IMR-90 (cell line): ENCODE results near the gene NR5A1. TPM values are rescaled to one million over a fixed set of nuclear protein-coding genes. Genes with fewer than 3 reads are reported as not detected.

Experiments
- ATAC-seq: fragments of 200-7000 bp; cut with Tn5 transposase; 2 replicates; pipeline ENCODE4 v1.9.1; 2020; ENCODE audit warnings: low read depth, mild to moderate bottlenecking, moderate library complexity
- BruUV-seq: library from RNA; stranded (reverse); fragments of 400-500 nt; replicated peaks from 2 replicates; lab custom pipeline; 2021; lab: Mats Ljungman, UMichigan
- CTCF ChIA-PET: fragments of 300-600 bp; formaldehyde crosslinking; extraction: SDS; loops from one replicate; lab custom pipeline; 2021; ENCODE audit warnings: antibody characterized with exemption; lab: Yijun Ruan, JAX
- POLR2A ChIA-PET: fragments of 300-600 bp; sonication (Branson Sonifier 250); formaldehyde crosslinking; loops from one replicate; lab custom pipeline; 2022; ENCODE audit warnings: antibody characterized with exemption; ENCODE audit not compliant: unreplicated experiment; lab: Charles Lee
- DNase-seq: peaks from one replicate; pipeline ENCODE4 v3.0.0; 2013
- H2AFZ ChIP-seq: replicated peaks from 2 replicates; pipeline ENCODE3; 2013; ENCODE audit warnings: low read length, mild to moderate bottlenecking; ENCODE audit not compliant: poor library complexity
- H2AK5ac ChIP-seq: 2 replicates; pipeline ENCODE4 v1.6.1; 2013; ENCODE audit warnings: low read depth, low read length, inconsistent platforms
- H2AK9ac ChIP-seq: replicated peaks from 2 replicates; pipeline ENCODE3; 2013; ENCODE audit warnings: mild to moderate bottlenecking, low read depth, low read length, moderate library complexity; ENCODE audit not compliant: poor library complexity
- H2BK120ac ChIP-seq: 2 replicates; pipeline ENCODE4 v1.6.1; 2013; ENCODE audit warnings: low read depth, low read length, inconsistent platforms
- H2BK15ac ChIP-seq: 3 replicates; pipeline ENCODE4 v1.6.1; 2013; ENCODE audit warnings: low read depth, low read length, inconsistent platforms
- H2BK20ac ChIP-seq: 2 replicates; pipeline ENCODE4 v1.6.1; 2013; ENCODE audit warnings: low read depth, mild to moderate bottlenecking, inconsistent platforms, low read length, moderate library complexity
- H2BK5ac ChIP-seq: 2 replicates; pipeline ENCODE4 v1.6.1; 2013; ENCODE audit warnings: mild to moderate bottlenecking, low read depth, low read length, inconsistent platforms; ENCODE audit not compliant: poor library complexity, severe bottlenecking
- H3K14ac ChIP-seq: replicated peaks from 2 replicates; pipeline ENCODE4 v1.6.1; 2013; ENCODE audit warnings: low read depth, low read length, inconsistent platforms
- H3K18ac ChIP-seq: 2 replicates; pipeline ENCODE4 v1.6.1; 2013; ENCODE audit warnings: low read depth, low read length, control low read depth
- H3K23ac ChIP-seq: 2 replicates; pipeline ENCODE4 v1.6.1; 2013; ENCODE audit warnings: low read depth, low read length, inconsistent platforms
- H3K27ac ChIP-seq: 2 replicates; pipeline ENCODE4 v1.5.1; 2013; ENCODE audit warnings: mild to moderate bottlenecking, control low read depth, low read length; ENCODE audit not compliant: insufficient read depth
- H3K27me3 ChIP-seq: 2 replicates; pipeline ENCODE4 v1.6.1; 2013; ENCODE audit warnings: low read length; ENCODE audit not compliant: control insufficient read depth, insufficient read depth
- H3K36me3 ChIP-seq: 2 replicates; pipeline ENCODE4 v1.6.1; 2013; ENCODE audit warnings: low read length, mixed read lengths; ENCODE audit not compliant: control insufficient read depth, insufficient read depth
- H3K4ac ChIP-seq: 2 replicates; pipeline ENCODE4 v1.6.1; 2013; ENCODE audit warnings: low read depth, low read length, inconsistent platforms
- H3K4me1 ChIP-seq: 2 replicates; pipeline ENCODE4 v1.6.1; 2013; ENCODE audit warnings: low read length, mixed read lengths; ENCODE audit not compliant: control insufficient read depth, insufficient read depth
- H3K4me2 ChIP-seq: 2 replicates; pipeline ENCODE4 v1.6.1; 2013; ENCODE audit warnings: low read depth, mild to moderate bottlenecking, control low read depth, low read length, moderate library complexity
- H3K4me3 ChIP-seq: 2 replicates; pipeline ENCODE4 v1.5.1; 2013; ENCODE audit warnings: low read depth, mild to moderate bottlenecking, control low read depth, low read length, moderate library complexity; ENCODE audit not compliant: insufficient read depth
- H3K56ac ChIP-seq: 2 replicates; pipeline ENCODE4 v1.6.1; 2013; ENCODE audit warnings: low read length, inconsistent platforms; ENCODE audit not compliant: insufficient read depth; ENCODE audit errors: extremely low read depth
- H3K79me1 ChIP-seq, 2 experiments: 2 replicates each; pipeline ENCODE4 v1.6.1; 2013; ENCODE audit warnings: low read length in 2 of 2, inconsistent platforms in 1 of 2, low read depth in 1 of 2
- H3K9ac ChIP-seq: 2 replicates; pipeline ENCODE4 v1.6.1; 2013; ENCODE audit warnings: low read depth, low read length, control low read depth
- H3K9me1 ChIP-seq: 2 replicates; pipeline ENCODE4 v1.6.1; 2013; ENCODE audit warnings: low read length, inconsistent platforms; ENCODE audit not compliant: insufficient read depth
- H3K9me3 ChIP-seq: 2 replicates; pipeline ENCODE4 v1.6.1; 2013; ENCODE audit warnings: low read length; ENCODE audit not compliant: control insufficient read depth, insufficient read depth
- H4K20me1 ChIP-seq: 2 replicates; pipeline ENCODE4 v1.6.1; 2013; ENCODE audit warnings: low read length, inconsistent platforms; ENCODE audit not compliant: insufficient read depth
- H4K5ac ChIP-seq: 2 replicates; pipeline ENCODE4 v1.6.1; 2013; ENCODE audit warnings: mild to moderate bottlenecking, low read depth, low read length, control low read depth
- H4K8ac ChIP-seq, 2 experiments: 2 replicates each; pipeline ENCODE4 v1.6.1; 2013; ENCODE audit warnings: low read depth in 2 of 2, low read length in 2 of 2, control low read depth in 1 of 2, inconsistent platforms in 1 of 2
- H4K91ac ChIP-seq: 2 replicates; pipeline ENCODE4 v1.6.1; 2013; ENCODE audit warnings: low read depth, low read length, inconsistent platforms; ENCODE audit not compliant: insufficient read depth
- BHLHE40 ChIP-seq: fragments of 150-350 bp; IDR thresholded peaks from 2 replicates; pipeline ENCODE4 v1.6.1; 2016; ENCODE audit warnings: mild to moderate bottlenecking, low read depth, low read length
- CHD1 ChIP-seq: IDR thresholded peaks from 2 replicates; pipeline ENCODE4 v1.6.1; 2012; ENCODE audit warnings: low read depth, low read length, improper control_type of control experiment
- FOS ChIP-seq: fragments of 150-350 bp; IDR thresholded peaks from 2 replicates; pipeline ENCODE4 v1.6.1; 2016; ENCODE audit warnings: low read depth, low read length
- MAZ ChIP-seq: IDR thresholded peaks from 2 replicates; pipeline ENCODE4 v1.6.1; 2012; ENCODE audit warnings: low read depth, mild to moderate bottlenecking, low read length, improper control_type of control experiment, moderate library complexity, borderline replicate concordance
- MXI1 ChIP-seq: IDR thresholded peaks from 2 replicates; pipeline ENCODE4 v1.6.1; 2012; ENCODE audit warnings: low read depth, mild to moderate bottlenecking, low read length, moderate library complexity, borderline replicate concordance
- POLR2A ChIP-seq: IDR thresholded peaks from 2 replicates; pipeline ENCODE4 v1.6.1; 2012; ENCODE audit warnings: mild to moderate bottlenecking, low read depth, low read length
- RAD21 ChIP-seq: IDR thresholded peaks from 2 replicates; pipeline ENCODE4 v1.6.1; 2012; ENCODE audit warnings: low read length, improper control_type of control experiment
- RCOR1 ChIP-seq: IDR thresholded peaks from 2 replicates; pipeline ENCODE4 v1.6.1; 2012; ENCODE audit warnings: mild to moderate bottlenecking, low read length, improper control_type of control experiment; ENCODE audit not compliant: insufficient replicate concordance
- RFX5 ChIP-seq: IDR thresholded peaks from 2 replicates; pipeline ENCODE4 v1.8.0; 2012; ENCODE audit warnings: low read depth, mild to moderate bottlenecking, low read length, moderate library complexity
- WGBS, 2 experiments: methylation state at CpG; one replicate each; pipeline versions ENCODE4 v1.1.5 to v1.1.7; 2013; ENCODE audit warnings: missing lambda C conversion rate in 2 of 2; ENCODE audit not compliant: insufficient read length in 1 of 2; ENCODE audit errors: extremely low coverage in 2 of 2; 5-methylcytosine and 5-hydroxymethylcytosine counted together
- dilution Hi-C: fragments of 300-500 bp; cut with HindIII; formaldehyde crosslinking; loops from one replicate; pipeline ENCODE4 v1.14.3; 2018; ENCODE audit warnings: low sequenced_read_pairs; ENCODE audit not compliant: unreplicated experiment
- in situ Hi-C: fragments of 300-500 bp; cut with MboI; formaldehyde crosslinking; loops from 3 replicates; pipeline ENCODE4 v1.14.3; 2019; ENCODE audit warnings: low sequenced_read_pairs, inconsistent platforms, mixed read lengths
- intact Hi-C: fragments of 100-400 bp; cut with micrococcal nuclease; formaldehyde crosslinking; loops from 2 replicates; pipeline ENCODE4 v1.10.0; 2022
- polyA plus RNA-seq, 3 experiments: library from polyadenylated mRNA; depleted of rRNA; stranded (reverse); fragments of >200 nt; gene quantifications; 2 replicates each; pipeline ENCODE4 v1.2.3, GENCODE V29; 2012; ENCODE audit warnings: low replicate concordance in 1 of 3
- total RNA-seq: library from RNA; depleted of rRNA; stranded (reverse); fragments of >200 nt; gene quantifications from 2 replicates; pipeline ENCODE4 v1.2.3, GENCODE V29; 2012
- TF ChIP-seq, protein P1 (sequence below): fragments of 150-350 bp; IDR thresholded peaks from 2 replicates; pipeline ENCODE4 v1.6.1; 2017; ENCODE audit warnings: mild to moderate bottlenecking, antibody characterized with exemption, low read length, low read depth

Gene NR5A1
- total and polyA plus RNA-seq, 2 of the 4 experiments (the other 2 are of a cell fraction): not detected

DNA sequence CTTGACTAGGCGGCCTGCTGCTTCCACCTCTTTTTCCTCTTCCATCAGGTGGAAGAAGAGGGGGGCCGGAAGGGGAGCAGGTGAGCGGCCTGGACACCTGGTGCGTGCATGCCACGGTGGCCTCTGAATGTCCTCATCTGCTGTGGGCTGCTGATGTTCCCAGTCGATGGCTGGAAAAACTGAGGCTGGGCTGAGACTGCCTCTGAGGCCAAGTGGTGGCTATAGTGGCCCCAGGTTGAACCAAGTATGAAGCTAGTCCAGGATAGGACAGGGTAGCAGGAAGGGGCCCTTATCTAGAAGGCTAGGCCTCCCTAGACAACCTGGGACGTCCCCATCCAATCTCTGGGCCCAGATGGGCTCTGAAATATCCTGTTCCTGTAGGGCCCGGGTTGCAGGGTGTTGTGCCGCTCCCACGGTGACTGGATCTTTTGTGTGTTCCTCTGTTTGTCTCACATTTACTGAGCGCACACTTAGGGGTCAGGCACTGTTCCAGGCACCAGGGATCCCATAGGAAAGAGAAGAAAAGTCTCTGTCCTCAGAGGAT is 753 bp upstream of the NR5A1 start:
- no peak overlapping the region for H3K23ac ChIP-seq
- H3K56ac ChIP-seq: no peak overlapping the region
- H3K4me2 ChIP-seq: no peak overlapping the region
- H2BK5ac ChIP-seq: no peak overlapping the region
- H3K79me1 ChIP-seq: no peaks in the 10 kb centered on the region
- WGBS, 2 experiments: 86% methylated on average over 2 of the region's 11 CpGs; no CpG with 5 or more reads in 1 of the 2 experiments
- H4K5ac ChIP-seq: no peak overlapping the region
- ATAC-seq (no peak), DNase-seq (no peak)
- peaks cover 4% of the 10 kb centered on the region for H3K9me3 ChIP-seq
- H3K14ac ChIP-seq: no peak overlapping the region
- no peak overlapping the region for H2BK120ac ChIP-seq
- H2AFZ ChIP-seq: no peak overlapping the region
- dilution Hi-C loops (no loop called here), intact Hi-C loops (no loop called here), in situ Hi-C loops (no loop called here)
- H2AK5ac ChIP-seq: no peak overlapping the region
- CTCF ChIA-PET: no interaction called here
- no peak overlapping the region for H3K4ac ChIP-seq
- no peak overlapping the region for H3K27ac ChIP-seq
- H4K8ac ChIP-seq: no peak overlapping the region
- no peaks in the 10 kb centered on the region for H3K36me3 ChIP-seq
- no peak overlapping the region for H4K91ac ChIP-seq
- no peaks in the 10 kb centered on the region; the same call in 1 of the 2 replicates for H3K4me1 ChIP-seq
- peaks cover 54% of the 10 kb centered on the region for H3K27me3 ChIP-seq
- no peak overlapping the region for H2BK15ac ChIP-seq
- H3K9ac ChIP-seq: no peak overlapping the region
- no peaks in the 10 kb centered on the region for H4K20me1 ChIP-seq
- POLR2A ChIA-PET: no interaction called here
- H3K4me3 ChIP-seq: no peak overlapping the region
- no peak overlapping the region for H2BK20ac ChIP-seq
- BruUV-seq: no TSS peak
- no peak for TF ChIP-seq RCOR1
- no peak for TF ChIP-seq MAZ
- no peak for TF ChIP-seq MXI1
- no peak for TF ChIP-seq CHD1
- no peak for TF ChIP-seq BHLHE40
- no peak for TF ChIP-seq RAD21
- TF ChIP-seq RFX5: no peak
- TF ChIP-seq, protein P1, sequence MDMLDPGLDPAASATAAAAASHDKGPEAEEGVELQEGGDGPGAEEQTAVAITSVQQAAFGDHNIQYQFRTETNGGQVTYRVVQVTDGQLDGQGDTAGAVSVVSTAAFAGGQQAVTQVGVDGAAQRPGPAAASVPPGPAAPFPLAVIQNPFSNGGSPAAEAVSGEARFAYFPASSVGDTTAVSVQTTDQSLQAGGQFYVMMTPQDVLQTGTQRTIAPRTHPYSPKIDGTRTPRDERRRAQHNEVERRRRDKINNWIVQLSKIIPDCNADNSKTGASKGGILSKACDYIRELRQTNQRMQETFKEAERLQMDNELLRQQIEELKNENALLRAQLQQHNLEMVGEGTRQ: no peak
- no peak for TF ChIP-seq POLR2A
- no peak for TF ChIP-seq FOS
- H2AK9ac ChIP-seq: no peak overlapping the region
- H3K9me1 ChIP-seq: no peaks in the 10 kb centered on the region
- no peak overlapping the region for H3K18ac ChIP-seq
